H1 (cell line): ENCODE measurements around the gene ALG14. TPM values are rescaled to one million over a fixed set of nuclear protein-coding genes. Genes with fewer than 3 reads are reported as not detected.

Experiments used
- CTCF ChIA-PET: fragments of 300-600 bp; sonication (Branson Sonifier 250); formaldehyde crosslinking; loops from one replicate; lab custom pipeline; 2021; ENCODE audit not compliant: partially characterized antibody; lab: Charles Lee
- POLR2A ChIA-PET: fragments of 300-600 bp; sonication (Branson Sonifier 250); formaldehyde crosslinking; loops from one replicate; lab custom pipeline; 2021; ENCODE audit warnings: inconsistent platforms; ENCODE audit not compliant: partially characterized antibody; lab: Charles Lee
- DNase-seq, 2 experiments: peaks; one replicate each; pipeline versions ENCODE4 v3.0.0 to v3.0.0-alpha.2; 2010 to 2022; ENCODE audit warnings: low spot score in 2 of 2, low read depth in 1 of 2, mixed read lengths in 1 of 2
- FAIRE-seq: peaks from 2 replicates; lab custom pipeline; 2011; peaks lifted over from hg19 to GRCh38; lab: Jason Lieb, UNC
- H2AFZ ChIP-seq: 2 replicates; pipeline ENCODE4 v1.8.1; 2012; ENCODE audit warnings: low read length, inconsistent platforms
- H2AK5ac ChIP-seq: 2 replicates; pipeline ENCODE4 v1.6.1; 2013; ENCODE audit warnings: low read depth, low read length
- H2BK120ac ChIP-seq: replicated peaks from 2 replicates; pipeline ENCODE3; 2013; ENCODE audit warnings: low read depth, low read length, inconsistent platforms
- H2BK12ac ChIP-seq: 2 replicates; pipeline ENCODE4 v1.6.1; 2013; ENCODE audit warnings: low read depth, low read length
- H2BK15ac ChIP-seq: 2 replicates; pipeline ENCODE4 v1.6.1; 2013; ENCODE audit warnings: low read length
- H2BK20ac ChIP-seq: 2 replicates; pipeline ENCODE4 v1.6.1; 2013; ENCODE audit warnings: low read length
- H2BK5ac ChIP-seq: 2 replicates; pipeline ENCODE4 v1.6.1; 2013; ENCODE audit warnings: low read depth, low read length
- H3K14ac ChIP-seq: 2 replicates; pipeline ENCODE4 v1.6.1; 2013; ENCODE audit warnings: inconsistent platforms; ENCODE audit not compliant: insufficient read length
- H3K18ac ChIP-seq: 2 replicates; pipeline ENCODE4 v1.6.1; 2013; ENCODE audit warnings: low read length; ENCODE audit errors: extremely low read depth
- H3K23ac ChIP-seq: 2 replicates; pipeline ENCODE4 v1.6.1; 2013; ENCODE audit warnings: inconsistent platforms; ENCODE audit not compliant: insufficient read length
- H3K23me2 ChIP-seq: 2 replicates; pipeline ENCODE4 v1.6.1; 2013; ENCODE audit warnings: low read depth, low read length
- H3K27ac ChIP-seq: 2 replicates; pipeline ENCODE4 v1.6.1; 2011; ENCODE audit warnings: low read depth, low read length, inconsistent platforms
- H3K27me3 ChIP-seq, 4 experiments: replicated peaks in 1 of 4; 1 replicate in 1 of 4; 2 replicates in 3 of 4; pipeline versions ENCODE4 v1.6.1 to v1.8.1; 2011 to 2013; ENCODE audit warnings: low read length in 3 of 4, mild to moderate bottlenecking in 3 of 4, inconsistent platforms in 2 of 4, mixed read lengths in 2 of 4, moderate library complexity in 1 of 4; ENCODE audit not compliant: control insufficient read depth in 3 of 4, insufficient read depth in 3 of 4; ENCODE audit errors: extremely low read depth in 1 of 4
- H3K36me3 ChIP-seq, 4 experiments: 2 replicates each; pipeline versions ENCODE4 v1.6.1 to v1.8.1; 2011 to 2013; ENCODE audit warnings: mild to moderate bottlenecking in 4 of 4, low read length in 3 of 4, moderate library complexity in 2 of 4, control low read depth in 1 of 4, inconsistent platforms in 1 of 4; ENCODE audit not compliant: insufficient read depth in 4 of 4, control insufficient read depth in 2 of 4
- H3K4ac ChIP-seq: replicated peaks from 2 replicates; pipeline ENCODE3; 2013; ENCODE audit warnings: low read length, low read depth, mixed read lengths, inconsistent platforms; ENCODE audit not compliant: insufficient read length
- H3K4me1 ChIP-seq, 4 experiments: replicated peaks in 1 of 4; 1 replicate in 1 of 4; 2 replicates in 3 of 4; pipeline versions ENCODE4 v1.6.1 to v1.8.1; 2011 to 2013; ENCODE audit warnings: low read length in 3 of 4, inconsistent platforms in 2 of 4, mixed read lengths in 1 of 4; ENCODE audit not compliant: insufficient read depth in 4 of 4, control insufficient read depth in 3 of 4
- H3K4me2 ChIP-seq, 2 experiments: 2 replicates each; pipeline versions ENCODE4 v1.6.1 to v1.8.1; 2011 to 2013; ENCODE audit warnings: low read depth in 2 of 2, low read length in 2 of 2, control low read depth in 1 of 2, inconsistent platforms in 1 of 2, mild to moderate bottlenecking in 1 of 2; ENCODE audit not compliant: insufficient read depth in 1 of 2
- H3K4me3 ChIP-seq, 4 experiments: fragments of 200-600, 300-600 bp in 1 of 4; sonication (generic), shearing (Covaris generic), sonication (Bioruptor Twin) in 1 of 4; 2 replicates each; pipeline versions ENCODE4 v1.5.1 to v1.8.1; 2011 to 2016; ENCODE audit warnings: low read length in 4 of 4, low read depth in 3 of 4, control low read depth in 2 of 4, inconsistent platforms in 2 of 4, mild to moderate bottlenecking in 2 of 4, mixed read lengths in 1 of 4, moderate library complexity in 1 of 4; ENCODE audit not compliant: insufficient read depth in 2 of 4; ENCODE audit errors: extremely low read depth in 1 of 4
- H3K56ac ChIP-seq: replicated peaks from 2 replicates; pipeline ENCODE3; 2013; ENCODE audit warnings: low read depth, mild to moderate bottlenecking, mixed read lengths, low read length, inconsistent platforms; ENCODE audit not compliant: insufficient read length
- H3K79me1 ChIP-seq: 2 replicates; pipeline ENCODE4 v1.6.1; 2013; ENCODE audit warnings: low read depth, low read length, control low read depth
- H3K79me2 ChIP-seq, 2 experiments: 2 replicates each; pipeline versions ENCODE4 v1.6.1 to v1.8.1; 2012 to 2013; ENCODE audit warnings: low read length in 2 of 2, mild to moderate bottlenecking in 2 of 2, inconsistent platforms in 1 of 2; ENCODE audit not compliant: insufficient read depth in 2 of 2, control insufficient read depth in 1 of 2
- H3K9ac ChIP-seq, 4 experiments: replicated peaks in 1 of 4; 1 replicate in 1 of 4; 2 replicates in 3 of 4; pipeline versions ENCODE4 v1.6.1 to v1.8.1; 2011 to 2013; ENCODE audit warnings: low read depth in 3 of 4, low read length in 3 of 4, control low read depth in 2 of 4, mild to moderate bottlenecking in 2 of 4, moderate library complexity in 2 of 4, inconsistent platforms in 1 of 4; ENCODE audit errors: extremely low read depth in 1 of 4
- H3K9me3 ChIP-seq, 2 experiments: 2 replicates each; pipeline versions ENCODE4 v1.6.1 to v1.8.1; 2012 to 2013; ENCODE audit warnings: mild to moderate bottlenecking in 2 of 2, moderate library complexity in 2 of 2, control low read depth in 1 of 2, inconsistent platforms in 1 of 2, low read depth in 1 of 2, low read length in 1 of 2, mixed read lengths in 1 of 2; ENCODE audit not compliant: insufficient read depth in 2 of 2
- H4K20me1 ChIP-seq, 2 experiments: replicated peaks in 1 of 2; 2 replicates each; pipeline versions ENCODE3 to v1.8.1; 2011 to 2013; ENCODE audit warnings: inconsistent platforms in 2 of 2, low read length in 2 of 2, mild to moderate bottlenecking in 1 of 2; ENCODE audit not compliant: insufficient read depth in 2 of 2, control insufficient read depth in 1 of 2
- H4K5ac ChIP-seq: 2 replicates; pipeline ENCODE4 v1.6.1; 2013; ENCODE audit warnings: low read length, low read depth, mixed read lengths, inconsistent platforms; ENCODE audit not compliant: insufficient read length
- H4K8ac ChIP-seq: 2 replicates; pipeline ENCODE4 v1.8.0; 2013; ENCODE audit warnings: mild to moderate bottlenecking, moderate library complexity, low read length, inconsistent platforms; ENCODE audit not compliant: insufficient read depth; ENCODE audit errors: extremely low read depth
- H4K91ac ChIP-seq: replicated peaks from 2 replicates; pipeline ENCODE3; 2013; ENCODE audit warnings: low read length, mixed read lengths, inconsistent platforms; ENCODE audit not compliant: insufficient read length
- ATF3 ChIP-seq: IDR thresholded peaks from 2 replicates; pipeline ENCODE4 v1.6.1; 2011; ENCODE audit warnings: low read depth, mild to moderate bottlenecking, low read length; ENCODE audit not compliant: insufficient read depth
- CHD1 ChIP-seq: IDR thresholded peaks from 2 replicates; pipeline ENCODE4 v1.6.1; 2012; ENCODE audit warnings: low read depth, low read length, improper control_type of control experiment
- EGR1 ChIP-seq: IDR thresholded peaks from 2 replicates; pipeline ENCODE4 v1.6.1; 2011; ENCODE audit warnings: low read depth, low read length, borderline replicate concordance
- HDAC2 ChIP-seq, 2 experiments: fragments of 300-600 bp in 1 of 2; sonication (generic) in 1 of 2; IDR thresholded peaks; 2 replicates each; pipeline ENCODE4 v1.6.1; 2011 to 2012; ENCODE audit warnings: low read depth in 2 of 2, low read length in 2 of 2, mild to moderate bottlenecking in 2 of 2, moderate library complexity in 2 of 2, borderline replicate concordance in 1 of 2, inconsistent platforms in 1 of 2
- JUN ChIP-seq: IDR thresholded peaks from 2 replicates; pipeline ENCODE4 v1.6.1; 2011; ENCODE audit warnings: low read depth, mild to moderate bottlenecking, improper control_type of control experiment, low read length
- NRF1 ChIP-seq: IDR thresholded peaks from 2 replicates; pipeline ENCODE4 v1.6.1; 2011; ENCODE audit warnings: mild to moderate bottlenecking, low read depth, low read length, improper control_type of control experiment
- RAD21 ChIP-seq, 2 experiments: IDR thresholded peaks in 1 of 2; conservative IDR thresholded peaks in 1 of 2; 2 replicates each; pipeline ENCODE4 v1.6.1; 2011; ENCODE audit warnings: low read depth in 2 of 2, low read length in 2 of 2, improper control_type of control experiment in 1 of 2, inconsistent platforms in 1 of 2, mild to moderate bottlenecking in 1 of 2, moderate library complexity in 1 of 2
- SP1 ChIP-seq: IDR thresholded peaks from 2 replicates; pipeline ENCODE4 v1.6.1; 2011; ENCODE audit warnings: low read depth, low read length
- SP4 ChIP-seq: IDR thresholded peaks from 2 replicates; pipeline ENCODE4 v1.6.1; 2012; ENCODE audit warnings: low read length, inconsistent platforms
- TAF1 ChIP-seq: IDR thresholded peaks from 2 replicates; pipeline ENCODE4 v1.6.1; 2011; ENCODE audit warnings: mild to moderate bottlenecking, low read depth, low read length
- ZNF274 ChIP-seq: IDR thresholded peaks from 2 replicates; pipeline ENCODE4 v1.7.0; 2012; ENCODE audit warnings: low read length, borderline replicate concordance; ENCODE audit errors: extremely low read depth
- WGBS, 2 experiments: shearing (Covaris generic) in 1 of 2; methylation state at CpG; one replicate each; pipeline versions ENCODE4 v1.1.6 to v1.1.7; 2013 to 2015; ENCODE audit warnings: low lambda C conversion rate in 2 of 2, mixed read lengths in 2 of 2, inconsistent platforms in 1 of 2, low coverage in 1 of 2, missing lambda C conversion rate in 1 of 2; ENCODE audit not compliant: insufficient replicate concordance in 2 of 2, insufficient coverage in 1 of 2, insufficient read length in 1 of 2; ENCODE audit errors: extremely low coverage in 1 of 2, missing lambda C conversion rate in 1 of 2; 5-methylcytosine and 5-hydroxymethylcytosine counted together
- polyA plus RNA-seq, 7 experiments: library from polyadenylated mRNA; depleted of rRNA in 3 of 7; stranded (reverse) in 5 of 7; unstranded in 2 of 7; fragments of >200 nt in 5 of 7; fragments of 200-250 nt in 2 of 7; gene quantifications; 1 replicate in 5 of 7; 2 replicates in 1 of 7; 4 replicates in 1 of 7; pipeline versions ENCODE4 v1.2.1 to v1.2.3, GENCODE V29; 2011 to 2013; ENCODE audit warnings: missing spikeins in 2 of 7, mixed read lengths in 2 of 7
- total RNA-seq: library from RNA; stranded (reverse); fragmentation: NEBNext Ultra II Directional; extraction: Animal tissue kit (Norgen Biotek cat#: 25700); gene quantifications from 2 replicates; pipeline ENCODE4 v1.2.1, GENCODE V29; 2021

ALG14 gene
- total and polyA plus RNA-seq, 2 of the 8 experiments (the other 6 are each of a cell fraction or from before 2014, with no cell fraction given), result 0.95 to 1.3 TPM

GRCh38 chr1:95043141-95043980 lies 29.4 kb downstream of the ALG14 start:
- CTCF ChIA-PET, result interaction anchor here (0.6 to 4.0 kb wide), 62 partner anchors 9 to 561 kb away, joined by 3 to 55 read pairs (median 5); partner anchors contain the start of genes ALG14 and RWDD3
- POLR2A ChIA-PET, result interaction anchor here (0.8 to 1.2 kb wide), 5 partner anchors 116 to 222 kb away, joined by 3 read pairs; no protein-coding TSS in a partner anchor
- 39 to 100% methylated on average over 1 to 11 of the region's 11 CpGs for WGBS, 2 experiments
- Histone ChIP-seq H2BK5ac (no peak overlapping the region), H3K18ac (no peak overlapping the region), H3K23ac (no peak overlapping the region), H2BK20ac (no peak overlapping the region), H3K9ac (no peak overlapping the region), H3K4me2 (peak overlapping the region; percentile 1 to 52; a peak in 2 of 4 replicates), H3K14ac (no peak overlapping the region), H3K4me1 (peaks cover 0 to 3% (median 0%) of the 10 kb centered on the region in 4 experiments; a peak in 1 of 7 replicates), H3K79me2 (no peaks in the 10 kb centered on the region), H3K36me3 (no peaks in the 10 kb centered on the region), H2BK120ac (no peak overlapping the region), H3K56ac (no peak overlapping the region), H4K8ac (no peak overlapping the region), H3K79me1 (no peaks in the 10 kb centered on the region), H4K5ac (no peak overlapping the region), H4K91ac (no peak overlapping the region), H2BK12ac (0 out of 2 replicates have a peak overlapping the region, but pooled peaks have one; percentile 19), H3K4ac (no peak overlapping the region), H4K20me1 (no peaks in the 10 kb centered on the region), H2AFZ (peak overlapping the region; percentile 93), H3K9me3 (no peaks in the 10 kb centered on the region), H2AK5ac (no peak overlapping the region), H3K27ac (no peak overlapping the region), H3K23me2 (peaks cover 2% of the 10 kb centered on the region; the same call in 1 of the 2 replicates), H2BK15ac (no peak overlapping the region), H3K4me3 (peak overlapping the region in 1 of 4 experiments; percentile 35; a peak in 3 of 8 replicates), H3K27me3 (no peaks in the 10 kb centered on the region)
- FAIRE-seq (peak; percentile 98), DNase-seq (peak; percentile 69 to 88)
- no peak for TF ChIP-seq EGR1
- no peak for TF ChIP-seq NRF1
- no peak for TF ChIP-seq ATF3
- TF ChIP-seq CHD1, result no peak
- no peak for TF ChIP-seq SP1
- TF ChIP-seq SP4, result no peak
- peak; percentile 99 to 100 for TF ChIP-seq RAD21 (IDR thresholded peaks at IDR 0.05 in 1 of 2, conservative IDR thresholded peaks at IDR 0.05 in 1 of 2; ENCODE audit: low read depth in 2 of 2, low read length in 2 of 2)
- TF ChIP-seq TAF1, result no peak
- TF ChIP-seq ZNF274, result no peak
- TF ChIP-seq JUN, result no peak
- no peak for TF ChIP-seq HDAC2 (IDR thresholded peaks at IDR 0.05; ENCODE audit: borderline replicate concordance in 1 of 2, low read depth in 2 of 2, low read length in 2 of 2)
